Measurements from ENCODE around the gene SLC66A2. TPM values are rescaled to one million over a fixed set of nuclear protein-coding genes. Genes with fewer than 3 reads are reported as not detected.

Gene SLC66A2
- total and polyA plus RNA-seq, 12 donors = 5.1 to 47.8 (median 32.9) TPM

GRCh38 chr18:79884963-79885728 lies 66.3 kb downstream of the SLC66A2 start:
- Histone ChIP-seq H3K4me3 (no peak overlapping the region), H3K9me3 (replicated peaks in 1 of 3) (no peaks in the 10 kb centered on the region), H3K27me3 (no peaks in the 10 kb centered on the region), H3K36me3 (replicated peaks in 1 of 2) (no peaks in the 10 kb centered on the region), H3K27ac (no peak overlapping the region), H3K4me1 (replicated peaks in 1 of 2) (no peaks in the 10 kb centered on the region)
- intact Hi-C loops (cut with DNase I) = no loop called here
- TF ChIP-seq POLR2A (IDR thresholded peaks at IDR 0.05) (no peak), CTCF (IDR thresholded peaks at IDR 0.05) (no peak)
- no peak for DNase-seq
- 75 to 91% (median 90%) methylated on average over 10 to 25 of the region's 25 CpGs for WGBS, 4 donors

- Histone ChIP-seq H3K36me3 (replicated peaks in 1 of 2) (no peaks in the 10 kb centered on the region), H3K4me3 (no peak overlapping the region), H3K27ac (no peak overlapping the region), H3K9me3 (replicated peaks in 1 of 3) (no peaks in the 10 kb centered on the region), H3K27me3 (no peaks in the 10 kb centered on the region), H3K4me1 (replicated peaks in 1 of 2) (no peaks in the 10 kb centered on the region)
- intact Hi-C loops (cut with DNase I) = no loop called here
- peak in 1 of 7 donors; percentile 33 for DNase-seq
- no peak for TF ChIP-seq CTCF (IDR thresholded peaks at IDR 0.05)
- 82 to 84% (median 83%) methylated on average over 21 to 29 of the region's 29 CpGs for WGBS, 4 donors
Measured at GRCh38 chr18:79884294-79884962, 67.0 kb downstream of the SLC66A2 start.

- DNase-seq = no peak
- Histone ChIP-seq H3K36me3 (replicated peaks in 1 of 2) (no peaks in the 10 kb centered on the region), H3K27ac (no peak overlapping the region), H3K4me3 (no peak overlapping the region), H3K27me3 (no peaks in the 10 kb centered on the region), H3K9me3 (replicated peaks in 1 of 3) (no peaks in the 10 kb centered on the region), H3K4me1 (replicated peaks in 1 of 2) (no peaks in the 10 kb centered on the region)
- TF ChIP-seq POLR2A (IDR thresholded peaks at IDR 0.05) (no peak), CTCF (IDR thresholded peaks at IDR 0.05) (no peak)
- intact Hi-C loops (cut with DNase I) = no loop called here
- WGBS, 4 donors = 86 to 88% (median 87%) methylated on average over 28 to 31 of the region's 31 CpGs
Measured at GRCh38 chr18:79883461-79884293, 67.8 kb downstream of the SLC66A2 start.

Data from adrenal gland (tissue), 12 donors.